GM12801 (cell line): Measurements from ENCODE around the gene SMYD4.

Source experiments
- TF ChIP-seq, protein P1 (sequence below): IDR thresholded peaks from one replicate; pipeline ENCODE4 v1.5.1; 2011; ENCODE audit warnings: control low read depth; ENCODE audit not compliant: insufficient read length; ENCODE audit errors: extremely low read depth

The SMYD4 gene

GRCh38 chr17:1766382-1767135 is 63.1 kb downstream of the SMYD4 start:
- TF ChIP-seq, protein P1, sequence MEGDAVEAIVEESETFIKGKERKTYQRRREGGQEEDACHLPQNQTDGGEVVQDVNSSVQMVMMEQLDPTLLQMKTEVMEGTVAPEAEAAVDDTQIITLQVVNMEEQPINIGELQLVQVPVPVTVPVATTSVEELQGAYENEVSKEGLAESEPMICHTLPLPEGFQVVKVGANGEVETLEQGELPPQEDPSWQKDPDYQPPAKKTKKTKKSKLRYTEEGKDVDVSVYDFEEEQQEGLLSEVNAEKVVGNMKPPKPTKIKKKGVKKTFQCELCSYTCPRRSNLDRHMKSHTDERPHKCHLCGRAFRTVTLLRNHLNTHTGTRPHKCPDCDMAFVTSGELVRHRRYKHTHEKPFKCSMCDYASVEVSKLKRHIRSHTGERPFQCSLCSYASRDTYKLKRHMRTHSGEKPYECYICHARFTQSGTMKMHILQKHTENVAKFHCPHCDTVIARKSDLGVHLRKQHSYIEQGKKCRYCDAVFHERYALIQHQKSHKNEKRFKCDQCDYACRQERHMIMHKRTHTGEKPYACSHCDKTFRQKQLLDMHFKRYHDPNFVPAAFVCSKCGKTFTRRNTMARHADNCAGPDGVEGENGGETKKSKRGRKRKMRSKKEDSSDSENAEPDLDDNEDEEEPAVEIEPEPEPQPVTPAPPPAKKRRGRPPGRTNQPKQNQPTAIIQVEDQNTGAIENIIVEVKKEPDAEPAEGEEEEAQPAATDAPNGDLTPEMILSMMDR: no peak

DNA sequence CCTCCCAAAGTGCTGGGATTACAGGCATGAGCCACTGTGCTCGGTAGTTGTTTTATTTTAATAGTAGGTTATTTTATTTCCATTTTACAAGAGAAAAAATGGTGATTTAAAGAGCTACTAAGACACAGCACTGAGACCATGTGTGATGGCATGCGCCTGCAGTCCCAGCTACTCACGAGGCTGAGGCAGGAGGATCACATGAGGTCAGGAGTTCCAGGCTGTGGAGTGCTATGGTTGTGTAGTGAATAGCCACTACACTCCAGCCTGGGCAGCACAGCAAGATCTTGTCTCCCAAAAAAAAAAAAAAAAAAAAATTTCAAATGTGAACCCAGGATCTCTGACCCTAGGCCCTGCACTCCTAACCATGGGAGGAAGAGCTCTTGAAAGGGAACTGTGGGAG is 64.1 kb downstream of the SMYD4 start:
- TF ChIP-seq, protein P1: no peak

GRCh38 chr17:1764284-1764683 is 65.4 kb downstream of the SMYD4 start:
- TF ChIP-seq, protein P1: no peak

GRCh38 chr17:1762901-1763898 is 66.5 kb downstream of the SMYD4 start:
- TF ChIP-seq, protein P1: no peak

- TF ChIP-seq, protein P1: no peak
These were observed 67.3 kb downstream of the SMYD4 start for GRCh38 chr17:1762233-1762900.

DNA sequence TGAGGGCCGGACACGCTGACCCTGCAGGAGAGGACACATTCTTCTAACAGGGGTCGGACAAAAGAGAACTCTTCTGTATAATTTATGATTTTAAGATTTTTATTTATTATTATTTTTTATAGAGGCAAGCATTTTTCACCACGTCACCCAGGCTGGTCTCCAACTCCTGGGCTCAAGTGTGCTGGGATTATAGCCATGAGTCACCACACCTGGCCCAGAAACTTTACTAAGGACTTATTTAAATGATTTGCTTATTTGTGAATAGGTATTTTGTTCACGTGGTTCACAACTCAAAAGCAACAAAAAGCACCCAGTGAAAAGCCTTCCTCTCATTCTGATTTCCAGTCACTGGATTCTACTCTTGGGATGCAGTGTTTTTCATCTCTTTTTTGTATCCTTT is 70.2 kb downstream of the SMYD4 start:
- TF ChIP-seq, protein P1: no peak

- TF ChIP-seq, protein P1: no peak
These were observed 70.9 kb downstream of the SMYD4 start for GRCh38 chr17:1758807-1759206.
